Mesangial cell (primary cell): ENCODE data around the gene PHACTR3. TPM values are rescaled to one million over a fixed set of nuclear protein-coding genes. Genes with fewer than 3 reads are reported as not detected.

Source experiments
- total RNA-seq: library from RNA; depleted of rRNA; stranded (reverse); fragments of >200 nt; gene quantifications from 2 replicates; pipeline ENCODE4 v1.2.3, GENCODE V29; 2015

Gene PHACTR3
- total RNA-seq, result 0.13 TPM in 1 of 2 replicates, not detected in the other

GRCh38 chr20:59603781-59604541, at the start of gene PHACTR3:
Gene PHACTR3, plus strand, starts transcription at chr20:59604540. Its CDS starts 475 bp downstream, at chr20:59605015.

